ENCODE data around the gene TTC28.
"Not testable (repeated sequence)": the region's sequence is repeated elsewhere in the genome, so short reads cannot be mapped to it uniquely, and the experiment has no call there.

The TTC28 gene

GRCh38 chr22:28123989-28124766 is 555.5 kb downstream of the TTC28 start:
- DNase-seq: no peak

- DNase-seq: no peak
These were observed 558.7 kb downstream of the TTC28 start for GRCh38 chr22:28120691-28121592.

GRCh38 chr22:28118957-28119631 is 560.5 kb downstream of the TTC28 start:
- DNase-seq: no peak

GRCh38 chr22:28116219-28116673 is 563.4 kb downstream of the TTC28 start:
- no peak for DNase-seq

GRCh38 chr22:28115426-28115825 is 564.2 kb downstream of the TTC28 start:
- no peak for DNase-seq

- no peak for DNase-seq
These were observed 567.0 kb downstream of the TTC28 start for GRCh38 chr22:28112548-28113043.

GRCh38 chr22:28112190-28112544 is 567.5 kb downstream of the TTC28 start:
- no peak for DNase-seq

GRCh38 chr22:28111501-28112189 is 568.0 kb downstream of the TTC28 start:
- no peak for DNase-seq

GRCh38 chr22:28108851-28109250 is 570.8 kb downstream of the TTC28 start:
- DNase-seq: no peak

GRCh38 chr22:28106617-28107016 is 573.0 kb downstream of the TTC28 start:
- no peak for DNase-seq

- DNase-seq: no peak
These were observed 573.7 kb downstream of the TTC28 start for GRCh38 chr22:28105988-28106387.

- no peak for DNase-seq
These were observed 574.2 kb downstream of the TTC28 start for GRCh38 chr22:28105413-28105812.

- no peak for DNase-seq
These were observed 576.0 kb downstream of the TTC28 start for GRCh38 chr22:28103596-28103995.

GRCh38 chr22:28102151-28102812 is 577.4 kb downstream of the TTC28 start:
- DNase-seq: no peak

GRCh38 chr22:28097627-28098026 is 582.0 kb downstream of the TTC28 start:
- DNase-seq: no peak

- DNase-seq: no peak
These were observed 583.5 kb downstream of the TTC28 start for GRCh38 chr22:28096161-28096560.

- DNase-seq: no peak
These were observed 584.1 kb downstream of the TTC28 start for GRCh38 chr22:28095316-28096095.

- DNase-seq: no peak
These were observed 584.9 kb downstream of the TTC28 start for GRCh38 chr22:28094771-28095170.

GRCh38 chr22:28093711-28094110 is 585.9 kb downstream of the TTC28 start:
- DNase-seq: no peak

GRCh38 chr22:28091486-28091885 is 588.2 kb downstream of the TTC28 start:
- no peak for DNase-seq

GRCh38 chr22:28089541-28089940 is 590.1 kb downstream of the TTC28 start:
- not testable (repeated sequence) for DNase-seq

All from NCI-H1930 (cell line).